Measurements from ENCODE around the gene ST3GAL6. TPM values are rescaled to one million over a fixed set of nuclear protein-coding genes. Genes with fewer than 3 reads are reported as not detected.

Gene ST3GAL6
- total and polyA plus RNA-seq, 2 of the 13 experiments (the other 11 are each of a cell fraction or from before 2014, with no cell fraction given) = 17.5 to 23.2 TPM

DNA sequence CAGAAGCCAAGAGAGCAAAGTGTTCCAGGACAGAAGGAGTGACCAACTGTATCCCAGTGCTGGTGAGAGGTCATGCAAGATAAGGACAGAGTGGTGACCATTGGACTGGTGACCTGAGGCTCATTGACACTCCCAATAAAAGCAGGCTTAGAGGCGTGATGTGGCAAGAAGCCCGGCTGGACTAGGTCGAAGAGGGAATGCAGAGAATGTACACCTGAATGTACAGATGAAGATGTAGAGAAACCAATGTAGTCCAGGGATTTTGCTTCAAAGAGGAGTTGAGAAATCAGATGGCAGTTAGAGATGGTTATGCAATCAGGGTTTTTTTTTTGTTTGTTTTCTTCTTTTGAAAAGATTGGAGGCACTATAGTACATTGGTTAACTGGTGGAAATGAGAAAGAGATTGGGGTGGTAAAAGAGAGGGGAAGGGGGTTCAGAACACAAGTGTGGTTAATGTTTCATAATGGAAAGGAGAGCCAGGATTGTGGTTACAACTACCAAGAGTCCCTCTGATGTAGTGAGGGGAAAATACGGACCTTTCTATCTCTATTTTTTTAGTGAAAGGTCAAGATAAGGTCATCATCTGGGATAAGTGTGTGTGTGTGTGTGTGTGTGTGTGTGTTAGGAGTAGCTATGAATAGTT is 23.3 kb downstream of the ST3GAL6 start (continued):
- TF ChIP-seq ZNF839 (CRISPR knock-in tag; IDR thresholded peaks at IDR 0.05; ENCODE audit: borderline replicate concordance) = no peak
- TF ChIP-seq TEAD3 (CRISPR knock-in tag; optimal IDR thresholded peaks at IDR 0.05; ENCODE audit: borderline replicate concordance) = peak; percentile 97
- TF ChIP-seq, protein P1, sequence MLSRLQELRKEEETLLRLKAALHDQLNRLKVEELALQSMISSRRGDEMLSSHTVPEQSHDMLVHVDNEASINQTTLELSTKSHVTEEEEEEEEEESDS (CRISPR knock-in tag; IDR thresholded peaks at IDR 0.05; ENCODE audit: borderline replicate concordance) = no peak
- TF ChIP-seq, protein P2, sequence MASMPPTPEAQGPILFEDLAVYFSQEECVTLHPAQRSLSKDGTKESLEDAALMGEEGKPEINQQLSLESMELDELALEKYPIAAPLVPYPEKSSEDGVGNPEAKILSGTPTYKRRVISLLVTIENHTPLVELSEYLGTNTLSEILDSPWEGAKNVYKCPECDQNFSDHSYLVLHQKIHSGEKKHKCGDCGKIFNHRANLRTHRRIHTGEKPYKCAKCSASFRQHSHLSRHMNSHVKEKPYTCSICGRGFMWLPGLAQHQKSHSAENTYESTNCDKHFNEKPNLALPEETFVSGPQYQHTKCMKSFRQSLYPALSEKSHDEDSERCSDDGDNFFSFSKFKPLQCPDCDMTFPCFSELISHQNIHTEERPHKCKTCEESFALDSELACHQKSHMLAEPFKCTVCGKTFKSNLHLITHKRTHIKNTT (CRISPR knock-in tag; IDR thresholded peaks at IDR 0.05) = no peak
- 0 out of 2 replicates have a peak, but pooled peaks have one; percentile 42 for TF ChIP-seq ZSCAN29 (CRISPR knock-in tag; conservative IDR thresholded peaks at IDR 0.05)
- TF ChIP-seq SMAD1 (CRISPR knock-in tag; IDR thresholded peaks at IDR 0.05; ENCODE audit: borderline replicate concordance, low read depth) = no peak
- no peak for TF ChIP-seq IKZF4 (CRISPR knock-in tag; IDR thresholded peaks at IDR 0.05; ENCODE audit: borderline replicate concordance, low read depth, not compliant biosample characterization)
- TF ChIP-seq ZNF24 (IDR thresholded peaks at IDR 0.05) = no peak
- no peak for TF ChIP-seq ZFP41 (CRISPR knock-in tag; IDR thresholded peaks at IDR 0.05; ENCODE audit: borderline replicate concordance)
- TF ChIP-seq, protein P3, sequence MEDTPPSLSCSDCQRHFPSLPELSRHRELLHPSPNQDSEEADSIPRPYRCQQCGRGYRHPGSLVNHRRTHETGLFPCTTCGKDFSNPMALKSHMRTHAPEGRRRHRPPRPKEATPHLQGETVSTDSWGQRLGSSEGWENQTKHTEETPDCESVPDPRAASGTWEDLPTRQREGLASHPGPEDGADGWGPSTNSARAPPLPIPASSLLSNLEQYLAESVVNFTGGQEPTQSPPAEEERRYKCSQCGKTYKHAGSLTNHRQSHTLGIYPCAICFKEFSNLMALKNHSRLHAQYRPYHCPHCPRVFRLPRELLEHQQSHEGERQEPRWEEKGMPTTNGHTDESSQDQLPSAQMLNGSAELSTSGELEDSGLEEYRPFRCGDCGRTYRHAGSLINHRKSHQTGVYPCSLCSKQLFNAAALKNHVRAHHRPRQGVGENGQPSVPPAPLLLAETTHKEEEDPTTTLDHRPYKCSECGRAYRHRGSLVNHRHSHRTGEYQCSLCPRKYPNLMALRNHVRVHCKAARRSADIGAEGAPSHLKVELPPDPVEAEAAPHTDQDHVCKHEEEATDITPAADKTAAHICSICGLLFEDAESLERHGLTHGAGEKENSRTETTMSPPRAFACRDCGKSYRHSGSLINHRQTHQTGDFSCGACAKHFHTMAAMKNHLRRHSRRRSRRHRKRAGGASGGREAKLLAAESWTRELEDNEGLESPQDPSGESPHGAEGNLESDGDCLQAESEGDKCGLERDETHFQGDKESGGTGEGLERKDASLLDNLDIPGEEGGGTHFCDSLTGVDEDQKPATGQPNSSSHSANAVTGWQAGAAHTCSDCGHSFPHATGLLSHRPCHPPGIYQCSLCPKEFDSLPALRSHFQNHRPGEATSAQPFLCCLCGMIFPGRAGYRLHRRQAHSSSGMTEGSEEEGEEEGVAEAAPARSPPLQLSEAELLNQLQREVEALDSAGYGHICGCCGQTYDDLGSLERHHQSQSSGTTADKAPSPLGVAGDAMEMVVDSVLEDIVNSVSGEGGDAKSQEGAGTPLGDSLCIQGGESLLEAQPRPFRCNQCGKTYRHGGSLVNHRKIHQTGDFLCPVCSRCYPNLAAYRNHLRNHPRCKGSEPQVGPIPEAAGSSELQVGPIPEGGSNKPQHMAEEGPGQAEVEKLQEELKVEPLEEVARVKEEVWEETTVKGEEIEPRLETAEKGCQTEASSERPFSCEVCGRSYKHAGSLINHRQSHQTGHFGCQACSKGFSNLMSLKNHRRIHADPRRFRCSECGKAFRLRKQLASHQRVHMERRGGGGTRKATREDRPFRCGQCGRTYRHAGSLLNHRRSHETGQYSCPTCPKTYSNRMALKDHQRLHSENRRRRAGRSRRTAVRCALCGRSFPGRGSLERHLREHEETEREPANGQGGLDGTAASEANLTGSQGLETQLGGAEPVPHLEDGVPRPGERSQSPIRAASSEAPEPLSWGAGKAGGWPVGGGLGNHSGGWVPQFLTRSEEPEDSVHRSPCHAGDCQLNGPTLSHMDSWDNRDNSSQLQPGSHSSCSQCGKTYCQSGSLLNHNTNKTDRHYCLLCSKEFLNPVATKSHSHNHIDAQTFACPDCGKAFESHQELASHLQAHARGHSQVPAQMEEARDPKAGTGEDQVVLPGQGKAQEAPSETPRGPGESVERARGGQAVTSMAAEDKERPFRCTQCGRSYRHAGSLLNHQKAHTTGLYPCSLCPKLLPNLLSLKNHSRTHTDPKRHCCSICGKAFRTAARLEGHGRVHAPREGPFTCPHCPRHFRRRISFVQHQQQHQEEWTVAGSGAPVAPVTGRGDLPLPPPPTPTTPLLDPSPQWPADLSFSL (CRISPR knock-in tag; IDR thresholded peaks at IDR 0.05) = no peak
- TF ChIP-seq JDP2 (CRISPR knock-in tag; IDR thresholded peaks at IDR 0.05; ENCODE audit: borderline replicate concordance) = no peak
- TF ChIP-seq, protein P4, sequence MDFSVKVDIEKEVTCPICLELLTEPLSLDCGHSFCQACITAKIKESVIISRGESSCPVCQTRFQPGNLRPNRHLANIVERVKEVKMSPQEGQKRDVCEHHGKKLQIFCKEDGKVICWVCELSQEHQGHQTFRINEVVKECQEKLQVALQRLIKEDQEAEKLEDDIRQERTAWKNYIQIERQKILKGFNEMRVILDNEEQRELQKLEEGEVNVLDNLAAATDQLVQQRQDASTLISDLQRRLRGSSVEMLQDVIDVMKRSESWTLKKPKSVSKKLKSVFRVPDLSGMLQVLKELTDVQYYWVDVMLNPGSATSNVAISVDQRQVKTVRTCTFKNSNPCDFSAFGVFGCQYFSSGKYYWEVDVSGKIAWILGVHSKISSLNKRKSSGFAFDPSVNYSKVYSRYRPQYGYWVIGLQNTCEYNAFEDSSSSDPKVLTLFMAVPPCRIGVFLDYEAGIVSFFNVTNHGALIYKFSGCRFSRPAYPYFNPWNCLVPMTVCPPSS (IDR thresholded peaks at IDR 0.05) = no peak
- TF ChIP-seq KDM5B (CRISPR knock-in tag; IDR thresholded peaks at IDR 0.05; ENCODE audit: borderline replicate concordance) = no peak
- TF ChIP-seq, protein P5, sequence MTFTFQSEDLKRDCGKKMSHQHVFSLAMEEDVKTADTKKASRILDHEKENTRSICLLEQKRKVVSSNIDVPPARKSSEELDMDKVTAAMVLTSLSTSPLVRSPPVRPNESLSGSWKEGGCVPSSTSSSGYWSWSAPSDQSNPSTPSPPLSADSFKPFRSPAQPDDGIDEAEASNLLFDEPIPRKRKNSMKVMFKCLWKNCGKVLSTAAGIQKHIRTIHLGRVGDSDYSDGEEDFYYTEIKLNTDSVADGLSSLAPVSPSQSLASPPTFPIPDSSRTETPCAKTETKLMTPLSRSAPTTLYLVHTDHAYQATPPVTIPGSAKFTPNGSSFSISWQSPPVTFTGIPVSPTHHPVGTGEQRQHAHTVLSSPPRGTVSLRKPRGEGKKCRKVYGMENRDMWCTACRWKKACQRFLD (CRISPR knock-in tag; IDR thresholded peaks at IDR 0.05; ENCODE audit: borderline replicate concordance) = no peak
- peak; percentile 65 for TF ChIP-seq SOX5 (CRISPR knock-in tag; IDR thresholded peaks at IDR 0.05; ENCODE audit: borderline replicate concordance)
- no peak for TF ChIP-seq SSRP1 (CRISPR knock-in tag; IDR thresholded peaks at IDR 0.05)
- no peak for TF ChIP-seq IRX3 (CRISPR knock-in tag; IDR thresholded peaks at IDR 0.05; ENCODE audit: borderline replicate concordance, low read depth)
- TF ChIP-seq TRIM24 (CRISPR knock-in tag; IDR thresholded peaks at IDR 0.05) = no peak
